GM23338 (cell line): ENCODE measurements around the gene L2HGDH.

Experiments used
- CTCF ChIP-seq, 2 experiments: fragments of 200-600 bp in 1 of 2; sonication (generic) in 1 of 2; conservative IDR thresholded peaks; 2 replicates each; pipeline versions ENCODE4 v1.5.1 to v1.6.1; 2016 to 2017; ENCODE audit warnings: antibody characterized with exemption in 2 of 2, low read depth in 2 of 2, mild to moderate bottlenecking in 2 of 2, moderate library complexity in 1 of 2
- EZH2 ChIP-seq: fragments of 200-600 bp; sonication (generic); IDR thresholded peaks from one replicate; pipeline ENCODE4 v1.8.0; 2017; ENCODE audit warnings: antibody characterized with exemption, mild to moderate bottlenecking, low read depth; ENCODE audit not compliant: unreplicated experiment
- REST ChIP-seq: IDR thresholded peaks from one replicate; pipeline ENCODE4 v1.6.1; 2018; ENCODE audit warnings: antibody characterized with exemption; ENCODE audit not compliant: unreplicated experiment

GRCh38 chr14:50230401-50230700 is 81.7 kb downstream of the L2HGDH start:
- TF ChIP-seq CTCF (conservative IDR thresholded peaks at IDR 0.05; ENCODE audit: low read depth in 2 of 2) (no peak), REST (no peak), EZH2 (no peak)
